ENCODE measurements around the gene AP3B2. TPM values are rescaled to one million over a fixed set of nuclear protein-coding genes. Genes with fewer than 3 reads are reported as not detected.

The AP3B2 gene
- total and polyA plus RNA-seq, 2 experiments from 2014 or later = 0.86 to 2.0 TPM

DNA sequence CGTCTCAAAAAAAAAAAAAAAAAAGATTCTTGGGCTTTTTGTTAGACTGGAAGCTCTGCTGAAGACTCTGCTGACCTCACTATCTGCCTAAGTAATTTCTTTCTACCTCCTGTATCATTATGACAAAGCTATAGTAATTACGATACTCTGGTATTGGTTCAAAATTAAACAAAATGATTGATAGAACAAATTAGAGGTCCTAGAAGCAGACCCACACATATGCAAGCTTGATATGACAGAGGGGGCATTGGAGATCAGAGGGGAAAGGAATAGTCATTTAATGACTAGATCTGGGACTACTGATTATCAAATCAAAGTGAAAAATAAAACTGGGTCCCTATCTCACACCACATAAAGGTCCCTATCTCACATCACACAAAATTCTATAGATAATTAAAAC, 21.9 kb upstream of the AP3B2 start:
- H3K9me2 ChIP-seq (ENCODE audit: insufficient read depth) = no peaks in the 10 kb centered on the region
- no peaks in the 10 kb centered on the region for H3K79me2 ChIP-seq (ENCODE audit: insufficient read depth)
- no peak overlapping the region for H3K4me2 ChIP-seq (ENCODE audit: unreplicated experiment)
- in situ Hi-C loops (cut with MboI) = no loop called here
- no peaks in the 10 kb centered on the region for H3K4me1 ChIP-seq (ENCODE audit: insufficient read depth)
- no peak for TF ChIP-seq EZH2phosphoT487 (IDR thresholded peaks at IDR 0.05; ENCODE audit: insufficient read depth, low read depth)
- TF ChIP-seq EZH2 (IDR thresholded peaks at IDR 0.05; ENCODE audit: insufficient read depth, poor library complexity, severe bottlenecking) = no peak
- no peak overlapping the region for H3K27ac ChIP-seq
- DNase-seq = no peak
- H3K9ac ChIP-seq = no peak overlapping the region
- no peak overlapping the region for H2AFZ ChIP-seq
- H3K27me3 ChIP-seq (replicated peaks; ENCODE audit: insufficient read depth) = no peaks in the 10 kb centered on the region
- 87 to 89% methylated on average over 2 of the region's 2 CpGs for WGBS, 2 experiments (ENCODE audit: low coverage in 1 of 2, low lambda C conversion rate in 2 of 2, missing lambda C conversion rate in 2 of 2)
- no peaks in the 10 kb centered on the region for H3K9me3 ChIP-seq (ENCODE audit: low read depth)
- H3K4me3 ChIP-seq = no peak overlapping the region
- H4K20me1 ChIP-seq (ENCODE audit: insufficient read depth) = no peaks in the 10 kb centered on the region
- H3K36me3 ChIP-seq (ENCODE audit: low read depth) = no peaks in the 10 kb centered on the region
- H3F3A ChIP-seq (ENCODE audit: insufficient read depth) = no peaks in the 10 kb centered on the region

DNA sequence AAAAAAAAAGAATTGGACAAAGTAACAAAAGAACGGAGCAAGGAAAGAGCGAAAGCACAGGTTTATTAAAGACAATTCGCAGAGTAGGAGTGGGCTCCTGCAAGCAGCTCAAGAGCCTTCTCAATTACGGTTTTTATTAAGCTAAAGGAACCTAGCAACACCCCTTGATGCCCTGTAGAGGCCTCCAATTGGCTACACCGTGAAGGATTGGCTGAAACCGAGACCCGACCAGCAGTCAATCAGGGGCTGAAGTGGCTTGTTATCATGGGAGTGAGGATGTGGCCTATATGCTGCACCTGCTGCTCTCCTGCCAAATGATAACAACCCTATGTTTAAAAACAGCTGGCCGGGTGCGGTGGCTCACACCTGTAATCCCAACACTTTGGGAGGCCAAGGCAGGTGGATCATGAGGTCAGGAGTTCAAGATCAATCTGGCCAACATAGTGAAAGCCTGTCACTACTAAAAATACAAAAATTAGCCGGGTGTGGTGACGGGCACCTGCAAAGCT, 20.4 kb upstream of the AP3B2 start:
- Histone ChIP-seq H2AFZ (no peak overlapping the region), H3K4me2 (ENCODE audit: unreplicated experiment) (no peak overlapping the region), H3F3A (ENCODE audit: insufficient read depth) (no peaks in the 10 kb centered on the region), H4K20me1 (ENCODE audit: insufficient read depth) (no peaks in the 10 kb centered on the region), H3K4me3 (no peak overlapping the region), H3K9ac (no peak overlapping the region), H3K27ac (no peak overlapping the region), H3K4me1 (ENCODE audit: insufficient read depth) (no peaks in the 10 kb centered on the region), H3K9me3 (ENCODE audit: low read depth) (no peaks in the 10 kb centered on the region), H3K27me3 (replicated peaks; ENCODE audit: insufficient read depth) (no peaks in the 10 kb centered on the region), H3K79me2 (ENCODE audit: insufficient read depth) (no peaks in the 10 kb centered on the region), H3K9me2 (ENCODE audit: insufficient read depth) (no peaks in the 10 kb centered on the region), H3K36me3 (ENCODE audit: low read depth) (no peaks in the 10 kb centered on the region)
- WGBS, 2 experiments (ENCODE audit: low coverage in 1 of 2, low lambda C conversion rate in 2 of 2, missing lambda C conversion rate in 2 of 2) = 90 to 91% methylated on average over 11 of the region's 11 CpGs
- TF ChIP-seq EZH2phosphoT487 (IDR thresholded peaks at IDR 0.05; ENCODE audit: insufficient read depth, low read depth) = no peak
- no peak for TF ChIP-seq EZH2 (IDR thresholded peaks at IDR 0.05; ENCODE audit: insufficient read depth, poor library complexity, severe bottlenecking)
- DNase-seq = no peak
- in situ Hi-C loops (cut with MboI) = no loop called here

DNA sequence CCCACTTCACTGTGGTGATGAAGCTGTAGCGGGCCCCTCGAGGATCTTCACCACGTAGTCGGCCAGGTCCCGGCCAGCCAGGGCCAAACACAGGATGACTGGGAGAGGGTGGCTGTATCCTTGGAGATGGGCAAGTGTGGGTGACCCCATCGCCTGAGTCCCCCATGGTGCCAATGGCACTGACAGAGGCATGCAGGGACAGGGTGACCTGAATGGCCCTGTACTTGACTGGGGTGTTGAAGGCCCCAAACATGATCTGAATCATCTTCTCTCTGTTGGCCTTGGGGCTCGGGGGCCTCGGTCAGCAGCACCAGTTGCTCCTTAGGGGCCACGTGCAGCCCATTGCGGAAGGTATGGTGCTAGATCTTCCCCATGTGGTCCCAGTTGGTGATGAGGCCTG, 17.1 kb upstream of the AP3B2 start:
- WGBS, 2 experiments (ENCODE audit: low coverage in 1 of 2, low lambda C conversion rate in 2 of 2, missing lambda C conversion rate in 2 of 2) = 69 to 74% methylated on average over 10 of the region's 10 CpGs
- Histone ChIP-seq H3F3A (ENCODE audit: insufficient read depth) (no peaks in the 10 kb centered on the region), H3K9me3 (ENCODE audit: low read depth) (no peaks in the 10 kb centered on the region), H3K4me1 (ENCODE audit: insufficient read depth) (no peaks in the 10 kb centered on the region), H3K4me2 (ENCODE audit: unreplicated experiment) (no peak overlapping the region), H3K79me2 (ENCODE audit: insufficient read depth) (no peaks in the 10 kb centered on the region), H3K4me3 (no peak overlapping the region), H4K20me1 (ENCODE audit: insufficient read depth) (no peaks in the 10 kb centered on the region), H3K27ac (no peak overlapping the region), H3K27me3 (replicated peaks; ENCODE audit: insufficient read depth) (no peaks in the 10 kb centered on the region), H3K9ac (no peak overlapping the region), H2AFZ (no peak overlapping the region), H3K9me2 (ENCODE audit: insufficient read depth) (no peaks in the 10 kb centered on the region), H3K36me3 (ENCODE audit: low read depth) (no peaks in the 10 kb centered on the region)
- in situ Hi-C loops (cut with MboI) = no loop called here
- DNase-seq = no peak
- TF ChIP-seq EZH2phosphoT487 (IDR thresholded peaks at IDR 0.05; ENCODE audit: insufficient read depth, low read depth) (no peak), EZH2 (IDR thresholded peaks at IDR 0.05; ENCODE audit: insufficient read depth, poor library complexity, severe bottlenecking) (no peak)

DNA sequence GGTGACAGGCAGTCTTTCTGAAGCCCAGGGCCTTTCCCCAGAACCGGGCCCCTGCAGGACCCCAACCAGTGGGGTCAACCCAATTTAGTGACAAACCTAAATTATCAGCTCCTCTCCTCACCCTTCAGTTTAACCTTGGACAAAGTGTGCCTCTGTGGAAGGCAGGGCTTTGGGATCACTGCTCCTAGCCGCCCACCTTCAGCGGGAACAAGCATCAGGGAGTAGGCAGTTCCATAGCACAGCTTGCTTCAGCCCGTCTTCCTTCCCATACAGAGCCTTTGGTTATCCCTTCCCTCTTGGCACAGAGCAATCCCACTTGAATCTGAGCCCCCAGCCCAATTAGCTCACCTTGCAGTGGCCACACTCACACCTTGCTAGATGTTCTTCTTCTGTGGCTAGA, 5.3 kb upstream of the AP3B2 start:
- no peak overlapping the region for H3K4me3 ChIP-seq
- H2AFZ ChIP-seq = no peak overlapping the region
- no peaks in the 10 kb centered on the region for H3K27me3 ChIP-seq (replicated peaks; ENCODE audit: insufficient read depth)
- H3K4me2 ChIP-seq (ENCODE audit: unreplicated experiment) = no peak overlapping the region
- H3K27ac ChIP-seq = no peak overlapping the region
- TF ChIP-seq EZH2 (IDR thresholded peaks at IDR 0.05; ENCODE audit: insufficient read depth, poor library complexity, severe bottlenecking) (no peak), EZH2phosphoT487 (IDR thresholded peaks at IDR 0.05; ENCODE audit: insufficient read depth, low read depth) (no peak)
- no peak overlapping the region for H3K9ac ChIP-seq
- no peaks in the 10 kb centered on the region for H3K4me1 ChIP-seq (ENCODE audit: insufficient read depth)
- 65 to 75% methylated on average over 4 of the region's 4 CpGs for WGBS, 2 experiments (ENCODE audit: low coverage in 1 of 2, low lambda C conversion rate in 2 of 2, missing lambda C conversion rate in 2 of 2)
- in situ Hi-C loops (cut with MboI) = no loop called here
- H3K9me3 ChIP-seq (ENCODE audit: low read depth) = no peaks in the 10 kb centered on the region
- H3K9me2 ChIP-seq (ENCODE audit: insufficient read depth) = no peaks in the 10 kb centered on the region
- H4K20me1 ChIP-seq (ENCODE audit: insufficient read depth) = no peaks in the 10 kb centered on the region
- DNase-seq = no peak
- H3F3A ChIP-seq (ENCODE audit: insufficient read depth) = no peaks in the 10 kb centered on the region
- no peaks in the 10 kb centered on the region for H3K36me3 ChIP-seq (ENCODE audit: low read depth)
- H3K79me2 ChIP-seq (ENCODE audit: insufficient read depth) = no peaks in the 10 kb centered on the region

DNA sequence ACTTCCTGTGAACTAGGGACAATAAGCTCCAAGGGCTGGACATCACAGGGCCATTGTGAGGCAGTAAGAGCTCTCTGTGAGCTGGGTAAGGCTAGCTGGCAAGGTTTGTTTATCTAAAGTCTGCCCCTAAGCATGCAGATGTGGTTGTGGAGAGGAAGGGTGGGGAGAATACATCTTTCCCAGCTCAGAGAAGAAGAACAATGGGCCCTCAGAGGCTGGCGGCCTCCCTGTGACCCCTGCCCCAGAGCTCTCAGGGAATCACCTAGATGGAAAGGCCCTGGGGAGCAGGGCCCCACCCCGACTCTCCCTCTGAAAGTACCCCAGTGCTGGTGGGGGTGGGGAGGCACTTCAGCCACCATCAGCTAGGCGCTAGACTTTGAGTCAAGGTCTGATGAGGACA, 4.3 kb upstream of the AP3B2 start:
- Histone ChIP-seq H3F3A (ENCODE audit: insufficient read depth) (no peaks in the 10 kb centered on the region), H4K20me1 (ENCODE audit: insufficient read depth) (no peaks in the 10 kb centered on the region), H3K9ac (no peak overlapping the region), H3K9me3 (ENCODE audit: low read depth) (no peaks in the 10 kb centered on the region), H3K4me2 (ENCODE audit: unreplicated experiment) (no peak overlapping the region), H3K9me2 (ENCODE audit: insufficient read depth) (no peaks in the 10 kb centered on the region), H3K79me2 (ENCODE audit: insufficient read depth) (no peaks in the 10 kb centered on the region), H2AFZ (no peak overlapping the region), H3K4me3 (no peak overlapping the region), H3K27me3 (replicated peaks; ENCODE audit: insufficient read depth) (no peaks in the 10 kb centered on the region), H3K4me1 (ENCODE audit: insufficient read depth) (no peaks in the 10 kb centered on the region), H3K36me3 (ENCODE audit: low read depth) (no peaks in the 10 kb centered on the region), H3K27ac (no peak overlapping the region)
- 41 to 78% methylated on average over 1 to 3 of the region's 3 CpGs for WGBS, 2 experiments (ENCODE audit: low coverage in 1 of 2, low lambda C conversion rate in 2 of 2, missing lambda C conversion rate in 2 of 2)
- TF ChIP-seq EZH2 (IDR thresholded peaks at IDR 0.05; ENCODE audit: insufficient read depth, poor library complexity, severe bottlenecking) = no peak
- TF ChIP-seq EZH2phosphoT487 (IDR thresholded peaks at IDR 0.05; ENCODE audit: insufficient read depth, low read depth) = no peak
- in situ Hi-C loops (cut with MboI) = no loop called here
- no peak for DNase-seq

Measured in GM23248 (cell line).